Uterus (tissue), 4 donors: ENCODE results near the gene GRIP1. TPM values are rescaled to one million over a fixed set of nuclear protein-coding genes. Genes with fewer than 3 reads are reported as not detected.

ENCODE experiments used
- DNase-seq, 2 donors: peaks; one replicate each; pipeline ENCODE4 v3.0.0-alpha.2; 2019 to 2020
- H3K27ac ChIP-seq, 2 donors: fragments of 200-600 bp; sonication (generic); 1 replicate in 1 of 2; 2 replicates in 1 of 2; pipeline ENCODE4 v1.5.1; 2016 to 2018
- H3K27me3 ChIP-seq, 2 donors: fragments of 200-600 bp; sonication (generic); one replicate each; pipeline ENCODE4 v1.5.1; 2018 to 2019; ENCODE audit warnings: control low read depth in 1 of 2
- H3K36me3 ChIP-seq, 2 donors: fragments of 200-600 bp; sonication (generic); one replicate each; pipeline ENCODE4 v1.5.1; 2019; ENCODE audit warnings: control low read depth in 1 of 2
- H3K4me1 ChIP-seq, 2 donors: fragments of 200-600 bp; sonication (generic); one replicate each; pipeline ENCODE4 v1.5.1; 2018 to 2019; ENCODE audit warnings: control low read depth in 1 of 2
- H3K4me3 ChIP-seq, 2 donors: fragments of 200-600 bp; sonication (generic); 1 replicate in 1 of 2; 2 replicates in 1 of 2; pipeline ENCODE4 v1.5.1; 2018 to 2019; ENCODE audit warnings: mild to moderate bottlenecking in 1 of 2
- H3K9me3 ChIP-seq, 2 donors: fragments of 200-600 bp; sonication (generic); one replicate each; pipeline ENCODE4 v1.5.1; 2019; ENCODE audit warnings: control low read depth in 1 of 2
- CTCF ChIP-seq, 4 experiments: fragments of 200-600 bp in 2 of 4; fragments of 450-650 bp in 2 of 4; sonication (generic) in 2 of 4; IDR thresholded peaks; one replicate each; pipeline ENCODE4 v1.5.1; 2016 to 2019; ENCODE audit warnings: antibody characterized with exemption in 4 of 4, mild to moderate bottlenecking in 2 of 4, moderate library complexity in 1 of 4
- POLR2A ChIP-seq, 2 donors: fragments of 450-650 bp; IDR thresholded peaks; one replicate each; pipeline ENCODE4 v1.6.1; 2016; ENCODE audit warnings: antibody characterized with exemption in 2 of 2, mild to moderate bottlenecking in 1 of 2, moderate library complexity in 1 of 2
- intact Hi-C: fragments of 100-400 bp; cut with DNase I; formaldehyde crosslinking; loops from one replicate; pipeline ENCODE4 v1.15.1; 2023; ENCODE audit warnings: low total_unique reads
- total RNA-seq, 4 donors: library from RNA; depleted of rRNA in 3 of 4; stranded (reverse); fragments of >200 nt in 3 of 4; gene quantifications; one replicate each; pipeline versions ENCODE4 v1.1.0 to v1.2.4, GENCODE V29; 2014 to 2023
- donor health status: DM: yes; HTN: yes; CAD: no.

The GRIP1 gene
- total RNA-seq, 4 donors from 2014 or later: 6.4 to 74.8 (median 19.2) TPM; not detected in 1

- H3K4me3 ChIP-seq: no peak overlapping the region
- no peak overlapping the region for H3K27ac ChIP-seq
- H3K27me3 ChIP-seq: no peaks in the 10 kb centered on the region
- H3K9me3 ChIP-seq: peaks cover 0 to 3% of the 10 kb centered on the region in 2 donors
- DNase-seq: no peak
- no peaks in the 10 kb centered on the region for H3K4me1 ChIP-seq
- no peaks in the 10 kb centered on the region for H3K36me3 ChIP-seq
- intact Hi-C loops: no loop called here
- TF ChIP-seq CTCF (IDR thresholded peaks at IDR 0.05): no peak
- TF ChIP-seq POLR2A (IDR thresholded peaks at IDR 0.05): no peak
Observed at GRCh38 chr12:66555113-66555512, 123.8 kb downstream of the GRIP1 start.

GRCh38 chr12:66552716-66553115 is 126.2 kb downstream of the GRIP1 start:
- H3K27me3 ChIP-seq: no peaks in the 10 kb centered on the region
- no peaks in the 10 kb centered on the region for H3K4me1 ChIP-seq
- no peak overlapping the region for H3K27ac ChIP-seq
- no peaks in the 10 kb centered on the region for H3K36me3 ChIP-seq
- peaks cover 0 to 3% of the 10 kb centered on the region in 2 donors for H3K9me3 ChIP-seq
- H3K4me3 ChIP-seq: no peak overlapping the region
- TF ChIP-seq CTCF (IDR thresholded peaks at IDR 0.05) (no peak), POLR2A (IDR thresholded peaks at IDR 0.05) (no peak)
- intact Hi-C loops: no loop called here
- DNase-seq: no peak

- H3K27me3 ChIP-seq: no peaks in the 10 kb centered on the region
- H3K9me3 ChIP-seq: peaks cover 0 to under 1% of the 10 kb centered on the region in 2 donors
- intact Hi-C loops: no loop called here
- no peak overlapping the region for H3K4me3 ChIP-seq
- TF ChIP-seq POLR2A (IDR thresholded peaks at IDR 0.05): no peak
- no peak for TF ChIP-seq CTCF (IDR thresholded peaks at IDR 0.05)
- no peaks in the 10 kb centered on the region for H3K36me3 ChIP-seq
- no peak overlapping the region for H3K27ac ChIP-seq
- DNase-seq: no peak
- no peaks in the 10 kb centered on the region for H3K4me1 ChIP-seq
Observed at GRCh38 chr12:66550626-66551025, 128.2 kb downstream of the GRIP1 start.

GRCh38 chr12:66549050-66549389 is 129.9 kb downstream of the GRIP1 start:
- Histone ChIP-seq H3K27ac (no peak overlapping the region), H3K9me3 (no peaks in the 10 kb centered on the region), H3K4me1 (no peaks in the 10 kb centered on the region), H3K27me3 (no peaks in the 10 kb centered on the region), H3K4me3 (no peak overlapping the region), H3K36me3 (no peaks in the 10 kb centered on the region)
- intact Hi-C loops: no loop called here
- TF ChIP-seq CTCF (IDR thresholded peaks at IDR 0.05): no peak
- TF ChIP-seq POLR2A (IDR thresholded peaks at IDR 0.05): no peak
- DNase-seq: no peak

- Histone ChIP-seq H3K4me3 (no peak overlapping the region), H3K36me3 (no peaks in the 10 kb centered on the region), H3K27me3 (no peaks in the 10 kb centered on the region), H3K9me3 (no peaks in the 10 kb centered on the region), H3K27ac (no peak overlapping the region), H3K4me1 (no peaks in the 10 kb centered on the region)
- intact Hi-C loops: no loop called here
- DNase-seq: no peak
- TF ChIP-seq CTCF (IDR thresholded peaks at IDR 0.05) (no peak), POLR2A (IDR thresholded peaks at IDR 0.05) (no peak)
Observed at GRCh38 chr12:66548338-66549049, 130.4 kb downstream of the GRIP1 start.
